GM18870 (cell line): ENCODE results near the gene CMTM6.
"Not testable (repeated sequence)": the region's sequence is repeated elsewhere in the genome, so short reads cannot be mapped to it uniquely, and the experiment has no call there.

ENCODE experiments used
- ATAC-seq: cut with Tn5 transposase; IDR thresholded peaks from one replicate; pipeline ENCODE4 v1.9.1; 2021; ENCODE audit warnings: moderate library complexity; ENCODE audit not compliant: unreplicated experiment

CMTM6 gene

DNA sequence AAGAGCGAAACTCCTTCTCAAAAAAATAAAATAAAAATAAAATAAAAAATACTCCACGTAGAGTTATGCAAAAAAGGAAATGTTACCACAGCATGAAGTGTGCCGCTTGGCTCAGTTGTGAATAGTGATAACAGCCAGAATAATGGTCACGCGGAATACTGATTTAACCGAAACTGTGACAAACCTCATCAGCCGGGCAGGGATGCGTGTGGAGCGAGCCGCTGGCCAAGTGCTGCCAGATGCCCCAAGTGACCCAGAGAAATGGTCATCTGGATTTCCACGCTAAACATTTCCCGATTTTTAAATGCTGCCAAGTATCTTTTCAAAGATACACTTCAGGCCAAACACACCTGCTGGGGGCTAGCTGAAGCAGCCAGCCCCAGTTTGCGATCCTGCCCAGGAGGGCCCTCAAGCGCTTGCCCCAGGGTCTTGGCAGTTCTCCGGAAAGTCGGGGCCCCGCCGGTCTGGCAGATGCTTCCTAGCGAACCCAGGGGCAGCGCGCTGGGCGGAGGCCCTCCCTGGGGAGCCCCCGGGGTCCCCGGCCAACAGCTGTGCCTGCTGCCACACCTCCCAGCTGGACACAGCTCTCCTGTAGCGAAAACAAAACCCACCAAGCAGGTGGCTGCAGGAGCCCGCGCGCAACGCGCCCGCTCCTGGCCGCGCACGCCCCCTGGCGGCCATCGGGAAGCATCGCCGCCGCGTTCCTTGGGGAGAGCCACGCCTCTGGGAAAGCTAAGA is 35.1 kb downstream of the CMTM6 start:
- no peak for ATAC-seq

DNA sequence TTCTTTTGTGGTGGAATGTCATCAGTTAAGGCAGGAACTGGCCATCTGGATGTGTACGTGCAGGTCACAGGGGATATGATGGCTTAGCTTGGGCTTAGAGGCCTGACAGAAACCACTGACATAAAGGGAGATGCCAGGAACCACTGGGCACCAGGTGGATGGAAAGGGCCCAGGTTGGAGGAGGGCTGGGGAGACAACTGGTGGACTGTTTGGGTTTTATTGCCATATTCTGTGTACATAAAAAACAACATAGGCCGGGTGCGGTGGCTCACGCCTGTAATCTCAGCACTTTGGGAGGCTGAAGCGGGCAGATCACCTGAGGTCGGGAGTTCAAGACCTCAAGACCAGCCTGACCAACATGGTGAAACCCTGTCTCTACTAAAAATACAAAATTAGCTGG is 35.8 kb downstream of the CMTM6 start:
- not testable (repeated sequence) for ATAC-seq

DNA sequence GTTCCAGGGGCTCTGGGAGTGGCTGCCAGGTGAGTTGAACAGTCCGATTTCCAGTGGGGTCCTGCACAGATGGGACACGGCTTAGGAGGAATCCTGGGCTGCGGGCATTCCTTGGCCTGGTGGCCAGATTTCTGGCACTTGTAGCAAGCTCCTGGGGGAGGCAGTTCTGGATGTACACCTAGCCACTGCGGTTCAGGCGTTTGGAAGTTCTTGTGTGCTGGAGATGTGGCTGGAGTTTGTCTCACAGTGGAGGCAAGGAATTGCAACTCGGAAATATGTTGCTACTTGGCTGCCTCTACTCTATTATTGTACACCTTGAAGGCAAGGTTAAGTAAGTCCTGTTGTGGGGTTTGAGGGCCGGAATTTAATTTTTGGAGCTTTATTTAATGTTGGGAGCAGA is 37.9 kb downstream of the CMTM6 start:
- not testable (repeated sequence) for ATAC-seq

DNA sequence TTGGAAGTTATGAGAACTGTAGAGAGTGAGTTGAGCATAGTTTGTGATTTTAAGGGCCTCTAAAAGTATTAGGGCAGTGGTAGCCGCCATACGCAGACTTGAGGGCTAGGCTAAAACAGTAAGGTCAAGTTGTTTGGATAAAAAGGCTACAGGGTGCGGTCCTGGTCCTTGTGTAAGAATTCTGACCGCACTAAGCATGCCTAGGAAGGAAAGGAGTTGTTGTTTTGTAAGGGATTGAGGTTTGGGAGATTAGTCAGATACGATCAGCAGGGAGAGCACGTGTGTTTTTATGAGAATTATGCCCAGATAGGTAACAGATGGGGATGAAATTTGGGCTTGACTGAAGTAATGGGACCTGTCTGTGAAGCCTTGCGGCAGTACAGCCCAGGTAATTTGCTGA is 39.2 kb downstream of the CMTM6 start:
- not testable (repeated sequence) for ATAC-seq

DNA sequence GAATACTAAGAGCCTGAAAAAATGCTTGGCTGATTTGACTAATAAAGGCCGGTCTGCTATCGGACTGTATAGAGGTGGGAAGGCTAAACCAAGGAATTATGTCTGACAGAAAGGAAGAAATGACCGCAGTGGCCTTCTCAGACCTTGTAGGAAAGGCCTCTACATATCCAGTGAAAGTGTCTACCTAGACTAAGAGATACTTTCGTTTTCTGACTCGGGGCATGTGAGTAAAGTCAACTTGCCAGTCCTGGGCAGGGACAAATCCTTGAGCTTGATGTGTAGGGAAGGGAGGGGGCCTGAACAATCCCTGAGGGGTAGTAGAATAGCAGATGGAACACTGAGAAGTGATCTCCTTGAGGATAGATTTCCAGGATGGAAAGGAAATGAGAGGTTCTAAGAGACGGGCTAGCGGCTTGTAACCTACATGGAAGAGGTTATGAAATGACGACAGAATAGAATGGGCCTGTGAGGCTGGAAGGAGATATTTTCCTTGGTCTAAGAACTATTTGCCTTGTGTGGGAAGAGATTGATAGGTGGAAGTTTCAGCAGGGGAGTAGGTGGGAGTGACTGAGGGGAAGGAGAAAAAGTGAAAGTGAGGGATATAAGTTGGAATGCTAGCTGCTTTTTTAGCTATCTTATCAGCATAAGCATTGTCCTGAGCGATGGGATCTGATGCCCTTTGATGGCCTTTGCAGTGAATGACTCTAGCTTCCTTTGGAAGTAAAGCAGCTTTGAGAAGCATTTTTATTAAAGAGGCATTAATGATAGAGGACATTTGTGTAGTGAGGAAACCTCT is 40.3 kb downstream of the CMTM6 start:
- not testable (repeated sequence) for ATAC-seq

DNA sequence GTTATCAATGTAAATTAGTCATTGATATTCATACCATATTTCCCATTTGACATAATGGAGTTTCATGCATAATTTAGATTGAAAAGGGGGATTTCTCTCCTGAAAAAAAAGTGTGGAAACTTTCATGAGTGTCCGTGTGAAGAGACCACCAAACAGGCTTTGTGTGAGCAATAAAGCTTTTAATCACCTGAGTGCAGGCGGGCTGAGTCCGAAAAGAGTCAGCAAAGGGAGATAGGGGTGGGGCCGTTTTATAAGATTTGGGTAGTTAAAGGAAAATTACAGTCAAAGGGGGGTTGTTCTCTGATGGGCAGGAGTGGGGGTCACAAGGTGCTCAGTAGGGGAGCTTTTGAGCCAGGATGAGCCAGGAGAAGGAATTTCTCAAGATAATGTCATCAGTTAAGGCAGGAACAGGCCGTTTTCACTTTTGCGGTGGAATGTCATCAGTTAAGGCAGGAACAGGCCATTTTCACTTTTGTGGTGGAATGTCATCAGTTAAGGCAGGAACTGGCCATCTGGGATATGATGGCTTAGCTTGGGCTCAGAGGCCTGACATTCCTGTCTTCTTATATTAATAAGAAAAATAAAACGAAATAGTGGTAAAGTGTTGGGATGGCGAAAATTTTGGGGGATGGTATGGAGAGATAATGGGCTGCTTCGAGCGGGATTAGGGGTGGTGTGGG is 41.7 kb downstream of the CMTM6 start:
- not testable (repeated sequence) for ATAC-seq

DNA sequence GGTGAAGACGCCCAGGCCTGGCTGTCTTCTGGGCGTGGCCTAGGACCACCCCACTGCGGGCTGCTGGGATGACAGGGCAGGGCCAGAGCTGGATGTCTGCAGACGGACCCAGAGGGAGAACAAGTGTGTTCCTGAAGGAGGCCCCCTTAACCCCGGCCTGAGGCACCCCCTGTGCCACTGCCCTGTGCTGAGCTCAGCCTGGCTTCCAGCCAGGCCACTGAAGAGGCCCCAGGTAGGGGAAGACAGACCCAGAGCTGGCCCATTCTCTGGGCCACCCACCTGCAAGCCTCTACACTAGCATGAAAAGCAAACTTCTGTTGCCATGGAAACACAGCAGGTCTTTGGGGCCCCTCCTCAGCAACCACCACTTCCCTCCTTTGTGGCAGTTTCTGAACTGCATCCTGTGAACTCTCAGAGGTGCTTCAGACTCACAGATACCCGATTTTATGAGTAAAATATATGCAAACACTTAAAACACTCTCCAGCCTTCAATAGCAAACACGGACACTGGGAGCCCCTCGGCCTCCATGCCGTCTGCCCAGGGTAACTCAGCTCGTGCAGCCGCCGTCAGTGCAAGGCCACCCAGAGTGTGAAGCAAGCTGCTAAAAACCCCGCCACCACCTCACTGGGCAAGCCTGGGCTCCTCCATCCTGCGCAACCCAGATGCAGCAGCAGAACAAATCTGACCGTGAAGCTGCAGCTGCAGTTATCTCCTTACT is 42.5 kb downstream of the CMTM6 start:
- peak; percentile 72 for ATAC-seq

DNA sequence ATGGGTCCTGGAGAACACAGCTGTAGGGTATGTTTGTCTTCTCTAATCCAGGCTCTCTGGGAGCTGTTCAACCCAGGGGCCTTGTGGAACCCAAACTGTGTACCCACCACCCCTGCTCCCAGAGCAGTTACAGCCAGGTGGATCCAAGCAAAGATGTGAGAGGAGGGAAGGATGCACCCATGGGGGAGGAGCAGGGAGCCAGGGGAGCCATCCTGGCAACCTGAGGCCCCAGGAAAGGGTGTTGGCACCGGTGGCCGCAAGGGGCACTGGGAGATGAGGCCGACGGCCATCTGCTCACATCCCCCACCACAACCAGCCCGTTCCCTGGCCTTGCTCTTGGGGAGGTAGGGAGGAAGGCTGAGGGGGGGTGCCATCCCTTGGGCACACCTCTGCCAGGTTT is 43.2 kb downstream of the CMTM6 start:
- no peak for ATAC-seq

DNA sequence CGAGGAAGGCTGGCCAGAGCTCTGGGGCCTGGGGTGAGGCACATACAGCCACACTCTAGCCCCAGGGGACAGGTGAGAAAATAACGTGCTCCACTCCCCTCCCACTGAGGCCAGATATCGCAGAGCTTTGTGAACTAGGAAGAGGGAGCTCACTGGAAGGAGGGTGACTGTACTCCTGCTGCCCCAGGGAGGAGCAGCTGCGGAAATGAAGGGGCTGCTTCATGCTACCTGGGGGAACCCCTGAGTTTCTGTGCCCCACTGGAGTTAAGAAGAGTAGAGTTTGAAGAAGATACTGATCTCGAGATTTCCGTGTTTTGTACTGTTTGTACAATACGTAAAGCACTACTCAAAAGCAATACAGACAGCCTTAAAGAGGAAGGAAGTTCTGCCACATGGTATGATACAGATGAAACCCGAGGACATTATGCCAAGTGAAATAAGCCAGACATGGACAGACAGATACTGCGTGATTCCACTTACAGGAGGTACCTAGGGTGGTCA is 44.6 kb downstream of the CMTM6 start:
- ATAC-seq = no peak

DNA sequence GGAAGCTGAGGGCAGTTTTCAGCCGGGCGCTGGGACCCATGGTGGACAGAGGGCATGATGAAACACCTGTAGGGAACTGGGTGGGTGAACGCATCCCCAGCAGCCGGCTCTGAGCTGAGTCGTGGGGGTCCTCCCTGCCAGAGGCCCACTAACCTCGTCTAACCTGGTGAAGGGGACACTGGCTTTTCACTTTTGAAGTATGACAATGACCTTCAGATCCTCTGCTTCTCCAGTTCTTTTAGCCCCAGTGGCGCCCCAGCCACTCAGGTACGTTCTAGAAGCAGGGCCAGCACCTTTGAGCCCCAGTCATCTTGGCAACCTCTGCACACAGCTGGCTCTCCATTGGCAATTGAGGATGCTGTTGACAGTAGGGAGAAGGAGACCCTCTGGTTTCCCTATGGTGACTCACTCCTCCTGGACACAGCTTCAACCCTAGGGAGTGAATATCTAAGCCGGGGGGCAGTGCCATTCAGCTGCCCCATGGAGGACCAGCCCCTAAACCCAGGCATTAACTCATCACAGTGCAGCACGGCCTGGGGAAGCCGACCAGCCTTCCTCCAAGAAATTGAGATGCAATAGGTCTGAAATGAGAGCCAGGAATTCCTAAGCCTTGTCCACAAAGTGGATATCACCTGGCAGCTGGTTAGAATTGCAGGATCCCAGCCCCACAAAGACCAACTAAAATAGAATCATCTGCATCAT is 46.1 kb downstream of the CMTM6 start:
- no peak for ATAC-seq

DNA sequence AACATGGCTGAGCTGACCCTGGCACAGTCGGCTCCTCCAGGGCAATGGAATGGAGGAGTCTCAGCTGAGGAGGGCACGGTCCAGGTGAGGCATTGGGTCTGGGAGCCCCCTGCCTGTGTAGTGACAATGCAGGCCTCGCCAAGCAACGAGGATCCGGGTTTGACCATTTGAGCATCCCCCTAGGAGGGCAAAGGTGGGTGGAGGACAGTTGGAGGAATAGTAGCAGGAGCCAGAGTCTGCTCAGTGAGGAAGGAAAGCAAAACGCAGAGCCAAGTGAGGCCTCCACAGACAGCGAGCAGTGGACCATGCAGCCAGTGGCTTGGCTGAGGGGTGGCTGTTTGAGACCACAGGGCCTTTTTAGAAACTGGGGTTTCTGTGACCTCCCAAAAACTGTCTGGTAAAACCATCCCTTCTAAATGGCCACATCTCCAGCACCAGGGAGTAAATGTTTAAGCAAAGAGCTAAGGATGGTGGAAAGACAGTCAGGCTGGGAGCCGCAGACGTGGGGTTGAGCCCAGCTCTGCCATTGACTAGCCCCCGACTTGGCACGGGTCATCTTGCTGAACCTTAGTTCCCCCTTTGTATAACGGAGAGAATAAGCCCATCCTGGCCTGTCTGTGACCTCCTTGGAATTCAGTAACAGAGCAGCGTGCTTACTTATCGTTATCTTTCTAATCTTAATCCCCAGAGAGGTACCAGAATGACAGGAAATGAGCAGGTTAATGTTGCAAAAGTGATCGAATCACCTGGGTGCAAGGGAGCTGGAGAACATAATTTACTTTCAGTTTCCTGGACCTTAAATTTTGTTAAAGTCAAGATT is 46.8 kb downstream of the CMTM6 start:
- ATAC-seq = no peak

DNA sequence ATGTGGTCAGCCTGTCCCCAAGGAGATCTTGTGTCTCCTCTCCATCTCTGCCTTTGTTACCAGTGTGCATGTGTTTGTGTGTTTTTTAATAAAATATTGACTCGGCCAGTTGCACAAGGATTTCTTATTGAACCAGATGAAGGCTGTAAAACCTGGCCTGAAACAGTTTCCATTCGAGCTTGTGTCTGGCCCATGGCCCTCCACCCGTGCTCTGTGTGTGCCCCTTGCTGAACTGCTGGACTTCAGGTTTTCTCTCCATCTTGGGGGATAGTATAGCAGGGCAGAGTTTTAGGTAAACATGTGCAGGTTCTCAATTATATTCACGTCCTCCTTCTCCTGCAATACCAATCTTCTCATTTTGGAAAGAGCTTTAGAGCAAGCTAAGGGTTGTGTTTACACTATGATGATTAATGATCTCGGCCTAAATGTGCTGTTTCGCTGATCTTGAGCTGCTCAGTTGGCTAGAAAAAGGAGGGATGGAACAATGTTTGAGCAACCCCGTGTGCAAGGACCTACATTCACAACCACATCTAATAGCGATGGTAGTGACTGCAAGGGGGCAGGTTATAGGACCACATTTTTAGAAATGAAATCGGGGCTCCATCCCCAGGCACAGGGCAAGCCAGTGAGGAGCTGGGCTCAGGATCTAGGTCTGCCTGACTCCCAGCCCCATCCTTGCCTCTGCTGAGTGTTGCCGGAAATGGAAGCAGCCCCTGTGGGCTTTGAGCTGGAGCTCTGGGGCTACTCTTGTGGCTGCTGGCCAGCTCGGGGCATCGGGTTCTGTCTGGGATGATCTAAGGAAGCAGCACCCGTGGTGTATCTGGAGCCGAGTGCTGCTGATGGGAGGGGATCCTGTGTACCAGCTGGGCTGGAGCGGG is 47.7 kb downstream of the CMTM6 start:
- ATAC-seq = no peak

DNA sequence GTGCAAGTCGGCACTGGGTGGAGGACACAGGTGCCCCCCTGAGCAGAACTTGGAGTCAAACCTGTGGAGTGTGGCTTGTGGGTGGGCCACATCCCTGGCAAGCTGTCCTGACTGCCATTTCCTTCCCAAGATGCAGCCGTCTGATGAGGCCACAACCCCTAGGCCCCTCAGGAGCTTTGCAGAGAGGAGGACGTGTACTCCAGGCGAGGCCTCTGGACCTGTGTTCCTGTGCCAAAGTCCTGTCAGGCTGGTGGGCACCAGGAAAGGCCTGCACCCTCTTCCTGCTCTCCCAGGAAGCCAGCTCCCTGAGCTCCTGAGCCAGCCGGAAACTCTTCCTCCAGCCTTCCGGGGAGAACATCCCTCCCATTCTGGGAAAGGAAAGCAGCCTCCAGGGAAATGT is 48.5 kb downstream of the CMTM6 start:
- ATAC-seq = no peak

DNA sequence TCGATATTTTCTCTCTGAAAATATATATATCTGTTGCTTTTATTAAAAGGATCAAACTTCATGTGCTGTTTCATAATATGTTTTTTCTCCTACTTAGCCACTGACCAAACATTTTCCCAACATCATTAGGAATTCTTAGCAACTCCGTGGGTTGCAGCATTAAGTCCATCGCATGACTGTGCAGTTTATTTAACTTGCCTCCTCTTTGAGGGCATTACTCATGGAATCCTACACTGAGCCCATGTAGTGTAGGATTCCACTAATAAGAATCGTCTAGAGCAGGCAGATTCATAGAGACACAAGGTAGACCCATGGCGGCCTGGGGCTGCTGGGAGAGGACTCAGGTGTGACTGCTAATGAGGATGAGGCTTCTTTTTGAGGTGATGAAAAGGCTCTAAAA is 49.3 kb downstream of the CMTM6 start:
- ATAC-seq = no peak

DNA sequence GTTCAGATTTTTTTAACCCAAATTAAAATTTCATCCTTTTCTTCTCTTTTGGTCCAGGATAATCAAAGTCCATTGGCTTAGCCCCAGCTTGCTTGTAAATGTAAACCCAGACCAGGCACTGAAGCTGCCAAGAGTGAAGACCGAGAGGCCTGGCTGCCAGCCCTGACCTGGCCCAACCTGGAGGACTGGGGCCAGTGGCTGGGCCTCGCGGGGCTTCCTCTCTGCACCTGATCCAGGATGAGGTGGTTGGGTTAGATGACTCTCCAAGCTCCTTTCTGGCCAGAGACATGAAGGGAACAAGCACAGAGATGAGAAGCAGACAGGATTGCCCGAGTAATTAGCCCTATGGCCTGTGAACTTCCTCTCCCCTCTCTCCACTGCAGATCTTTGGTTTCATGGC is 50.6 kb downstream of the CMTM6 start:
- no peak for ATAC-seq

DNA sequence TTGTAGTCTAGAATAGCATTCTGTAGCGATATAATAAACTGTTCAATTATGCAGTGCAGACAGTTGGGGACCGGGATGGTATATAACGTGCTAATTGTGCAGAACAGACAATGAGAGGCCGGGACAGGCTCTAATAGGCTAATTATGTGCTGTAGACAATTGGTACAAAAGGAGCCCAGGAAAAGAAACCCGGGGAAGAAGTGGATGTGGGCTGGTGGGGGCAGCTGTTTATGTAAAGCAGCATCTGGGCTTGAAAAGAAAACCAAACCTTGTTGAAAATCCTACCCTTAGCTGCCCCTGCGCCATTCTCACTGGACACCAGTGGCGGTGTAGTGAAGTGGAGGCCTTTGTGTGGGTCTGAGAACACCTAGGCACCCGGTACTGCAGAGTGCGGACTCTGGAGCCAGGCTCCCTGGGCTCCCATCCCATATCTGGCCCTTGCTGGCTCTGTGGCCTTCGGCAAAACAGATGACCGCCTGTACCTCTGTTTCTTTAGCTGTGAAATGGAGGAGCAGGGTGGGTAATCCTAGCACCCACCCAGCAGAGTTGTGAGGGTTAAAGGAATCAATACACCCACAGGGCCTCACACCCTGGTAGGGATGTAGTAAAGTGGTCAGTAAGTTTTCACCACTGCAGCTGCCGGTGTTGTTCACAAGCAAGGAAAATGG is 51.5 kb downstream of the CMTM6 start:
- ATAC-seq = no peak

DNA sequence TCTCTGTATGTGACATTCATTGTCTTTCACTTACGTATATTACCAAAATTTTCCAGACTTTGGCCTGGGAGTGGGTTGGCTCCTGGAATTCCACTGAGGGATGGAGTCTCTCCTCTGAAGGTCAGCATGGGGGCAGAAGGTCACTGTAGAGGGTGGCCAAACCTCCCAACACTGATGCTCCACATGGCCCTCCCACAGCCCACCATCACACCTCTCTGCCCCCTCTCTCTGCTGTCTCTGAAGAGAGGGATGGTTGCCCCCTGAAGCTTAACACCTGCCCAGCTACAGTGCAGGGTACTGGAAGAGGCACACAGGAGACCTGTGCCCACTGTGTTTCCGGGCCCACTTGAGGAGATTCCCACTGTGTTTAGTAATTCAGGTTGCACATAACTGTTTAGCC is 52.2 kb downstream of the CMTM6 start:
- no peak for ATAC-seq

DNA sequence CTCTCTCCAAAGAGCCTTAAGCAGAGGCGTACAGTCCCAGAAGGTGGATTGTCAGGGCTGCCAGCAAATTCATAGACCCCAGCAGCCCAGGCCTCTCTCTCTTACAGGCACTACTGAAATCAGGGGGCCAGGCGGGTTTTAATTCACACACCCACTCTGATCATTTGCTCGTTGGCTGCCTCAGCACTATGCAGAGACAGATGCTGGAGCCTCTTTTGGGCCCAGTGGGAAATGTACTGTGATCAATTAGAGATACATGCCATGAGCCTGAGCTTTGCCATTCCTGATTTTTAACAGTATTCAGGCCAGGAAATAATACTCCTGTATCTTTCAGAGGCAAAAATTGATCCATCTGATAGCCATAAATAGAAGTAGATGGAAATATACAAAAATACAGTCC is 53.0 kb downstream of the CMTM6 start:
- ATAC-seq = no peak
